Natural killer cell (primary cell): ENCODE results near the gene LRPPRC. TPM values are rescaled to one million over a fixed set of nuclear protein-coding genes. Genes with fewer than 3 reads are reported as not detected.

Experiments
- ATAC-seq, 3 donors: fragments of 150-1000 bp in 2 of 3; fragments of 200-7000 bp in 1 of 3; cut with Tn5 transposase; 1 replicate in 1 of 3; 2 replicates in 2 of 3; pipeline ENCODE4 v1.10.0; 2021; ENCODE audit warnings: mild to moderate bottlenecking in 2 of 3, moderate library complexity in 2 of 3
- DNase-seq, 2 donors: peaks; one replicate each; pipeline versions ENCODE4 v3.0.0 to v3.0.0-alpha.2; 2013 to 2021; ENCODE audit warnings: mixed read lengths in 1 of 2
- H3K27ac ChIP-seq: one replicate; pipeline ENCODE4 v1.5.1; 2013; ENCODE audit warnings: mild to moderate bottlenecking, low read length
- H3K27me3 ChIP-seq: one replicate; pipeline ENCODE4 v1.6.1; 2013; ENCODE audit warnings: low read length; ENCODE audit not compliant: control insufficient read depth, insufficient read depth
- H3K36me3 ChIP-seq: one replicate; pipeline ENCODE4 v1.6.1; 2013; ENCODE audit warnings: low read length; ENCODE audit not compliant: control insufficient read depth, insufficient read depth
- H3K4me1 ChIP-seq: one replicate; pipeline ENCODE4 v1.6.1; 2013; ENCODE audit warnings: low read length; ENCODE audit not compliant: control insufficient read depth, insufficient read depth
- H3K4me3 ChIP-seq: one replicate; pipeline ENCODE4 v1.5.1; 2013; ENCODE audit warnings: low read length
- H3K9me3 ChIP-seq: one replicate; pipeline ENCODE4 v1.6.1; 2013; ENCODE audit warnings: low read length; ENCODE audit not compliant: control insufficient read depth, insufficient read depth
- H3K27ac Mint-ChIP-seq, 2 donors: one replicate each; pipeline ENCODE4 v1.8.0; 2022; ENCODE audit warnings: mild to moderate bottlenecking in 2 of 2, mixed read lengths in 2 of 2, moderate library complexity in 1 of 2
- H3K27me3 Mint-ChIP-seq, 2 donors: one replicate each; pipeline ENCODE4 v1.8.0; 2022; ENCODE audit warnings: low read depth in 2 of 2, mixed read lengths in 2 of 2
- H3K36me3 Mint-ChIP-seq: one replicate; pipeline ENCODE4 v1.8.0; 2022; ENCODE audit warnings: mixed read lengths
- H3K4me1 Mint-ChIP-seq, 2 donors: one replicate each; pipeline ENCODE4 v1.8.0; 2022; ENCODE audit warnings: mixed read lengths in 2 of 2
- H3K4me3 Mint-ChIP-seq: one replicate; pipeline ENCODE4 v1.8.0; 2022; ENCODE audit warnings: mild to moderate bottlenecking, moderate library complexity, mixed read lengths
- H3K9me3 Mint-ChIP-seq, 2 donors: one replicate each; pipeline ENCODE4 v1.8.0; 2022; ENCODE audit warnings: mixed read lengths in 2 of 2
- CTCF ChIP-seq: fragments of 200-600 bp; IDR thresholded peaks from one replicate; pipeline ENCODE4 v1.8.0; 2022; ENCODE audit warnings: antibody characterized with exemption
- WGBS: methylation state at CpG from one replicate; pipeline ENCODE4 v1.1.7; 2013; ENCODE audit warnings: missing lambda C conversion rate; ENCODE audit not compliant: insufficient coverage; 5-methylcytosine and 5-hydroxymethylcytosine counted together
- intact Hi-C: fragments of 100-400 bp; cut with micrococcal nuclease; formaldehyde crosslinking; loops from one replicate; pipeline ENCODE4 v1.14.2; 2022
- total RNA-seq, 4 donors: library from RNA; stranded (reverse); fragments of 120-200 nt in 1 of 4; gene quantifications; one replicate each; pipeline versions ENCODE4 v1.2.3 to v1.2.4, GENCODE V29; 2013 to 2022

Gene LRPPRC
- total RNA-seq, 3 donors from 2014 or later (not counting 1 experiment from before 2014, with no cell fraction given): 43.5 to 53.8 (median 48.4) TPM

- no peak overlapping the region for H3K4me3 Mint-ChIP-seq
- Histone ChIP-seq H3K9me3 (no peaks in the 10 kb centered on the region), H3K36me3 (peaks cover 74% of the 10 kb centered on the region), H3K27ac (no peak overlapping the region), H3K27me3 (no peaks in the 10 kb centered on the region), H3K4me3 (no peak overlapping the region), H3K4me1 (no peaks in the 10 kb centered on the region)
- peaks cover 52% of the 10 kb centered on the region for H3K36me3 Mint-ChIP-seq
- TF ChIP-seq CTCF: no peak
- intact Hi-C loops: no loop called here
- H3K27me3 Mint-ChIP-seq: no peaks in the 10 kb centered on the region
- H3K9me3 Mint-ChIP-seq: no peaks in the 10 kb centered on the region
- ATAC-seq: no peak
- WGBS: 96% methylated on average over 4 of the region's 4 CpGs
- DNase-seq: no peak
- no peaks in the 10 kb centered on the region for H3K4me1 Mint-ChIP-seq
- no peak overlapping the region for H3K27ac Mint-ChIP-seq
Measured at GRCh38 chr2:43890855-43891254, 104.9 kb downstream of the LRPPRC start.

GRCh38 chr2:43889416-43889815, 106.4 kb downstream of the LRPPRC start:
- intact Hi-C loops: no loop called here
- DNase-seq: no peak
- Histone ChIP-seq H3K36me3 (peaks cover 62% of the 10 kb centered on the region), H3K27me3 (no peaks in the 10 kb centered on the region), H3K4me1 (no peaks in the 10 kb centered on the region), H3K27ac (no peak overlapping the region), H3K4me3 (no peak overlapping the region), H3K9me3 (no peaks in the 10 kb centered on the region)
- Mint-ChIP-seq H3K27me3 (no peaks in the 10 kb centered on the region), H3K4me1 (no peaks in the 10 kb centered on the region), H3K36me3 (peaks cover 52% of the 10 kb centered on the region), H3K4me3 (no peak overlapping the region), H3K27ac (no peak overlapping the region), H3K9me3 (no peaks in the 10 kb centered on the region)
- no peak for ATAC-seq
- no peak for TF ChIP-seq CTCF
- WGBS: 100% methylated on average over 4 of the region's 4 CpGs

GRCh38 chr2:43887176-43887575, 108.6 kb downstream of the LRPPRC start:
- H3K36me3 Mint-ChIP-seq: peaks cover 42% of the 10 kb centered on the region
- H3K27me3 Mint-ChIP-seq: no peaks in the 10 kb centered on the region
- DNase-seq (no peak), ATAC-seq (no peak)
- intact Hi-C loops: no loop called here
- Histone ChIP-seq H3K4me3 (no peak overlapping the region), H3K27me3 (no peaks in the 10 kb centered on the region), H3K36me3 (peaks cover 45% of the 10 kb centered on the region), H3K27ac (no peak overlapping the region), H3K4me1 (no peaks in the 10 kb centered on the region), H3K9me3 (no peaks in the 10 kb centered on the region)
- H3K9me3 Mint-ChIP-seq: no peaks in the 10 kb centered on the region
- whole genome bisulfite sequencing: 98% methylated on average over 7 of the region's 7 CpGs
- no peak for TF ChIP-seq CTCF
- no peaks in the 10 kb centered on the region for H3K4me1 Mint-ChIP-seq
- no peak overlapping the region for H3K27ac Mint-ChIP-seq
- H3K4me3 Mint-ChIP-seq: no peak overlapping the region

GRCh38 chr2:43885132-43885632, 110.6 kb downstream of the LRPPRC start:
- TF ChIP-seq CTCF: no peak
- Mint-ChIP-seq H3K4me1 (no peaks in the 10 kb centered on the region), H3K36me3 (peaks cover 28% of the 10 kb centered on the region), H3K4me3 (no peak overlapping the region), H3K27ac (no peak overlapping the region), H3K27me3 (no peaks in the 10 kb centered on the region), H3K9me3 (no peaks in the 10 kb centered on the region)
- ATAC-seq (no peak), DNase-seq (no peak)
- no peaks in the 10 kb centered on the region for H3K4me1 ChIP-seq
- H3K27ac ChIP-seq: no peak overlapping the region
- H3K27me3 ChIP-seq: no peaks in the 10 kb centered on the region
- H3K4me3 ChIP-seq: no peak overlapping the region
- H3K36me3 ChIP-seq: peaks cover 32% of the 10 kb centered on the region
- no peaks in the 10 kb centered on the region for H3K9me3 ChIP-seq
- WGBS: 91% methylated on average over 7 of the region's 7 CpGs
- intact Hi-C loops: no loop called here
